NCI-H2227 (cell line): ENCODE data around the gene ABLIM1.

ENCODE experiments used
- DNase-seq: peaks from one replicate; lab custom pipeline; 2025; ENCODE audit not compliant: unreplicated experiment; lab: John Stamatoyannopoulos, UW

The ABLIM1 gene

DNA sequence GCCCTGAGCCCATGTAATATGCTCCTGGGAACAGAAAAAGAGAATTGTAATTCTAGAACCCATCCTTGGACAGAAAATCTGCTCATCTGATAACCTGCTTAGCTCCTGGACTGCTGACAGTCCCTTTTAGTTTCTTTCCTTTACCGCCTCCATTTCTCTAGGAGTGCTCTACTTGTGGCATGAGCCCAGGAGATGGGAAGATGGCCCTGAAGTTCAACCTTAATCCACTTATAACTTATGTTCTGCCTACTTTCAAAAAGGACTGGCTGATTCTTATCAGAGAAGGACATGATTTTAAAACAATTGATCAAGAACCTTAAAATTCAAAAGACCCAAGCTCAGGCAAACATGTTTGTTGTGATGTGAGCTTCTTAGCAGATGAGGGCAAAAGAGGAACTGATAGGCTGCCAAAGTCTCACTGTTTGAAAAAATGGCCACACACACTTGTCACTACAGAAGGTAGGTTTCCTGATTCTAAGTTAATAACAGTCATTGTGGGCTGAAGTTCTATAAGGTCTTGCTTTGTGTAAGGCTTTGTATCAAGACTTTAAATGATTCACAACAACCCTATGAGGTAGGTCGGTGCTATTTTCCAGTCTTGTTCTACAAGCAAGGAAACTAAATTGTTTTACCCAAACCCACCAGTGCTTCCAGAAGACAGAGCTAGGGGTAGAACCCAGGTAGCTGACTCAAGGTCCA, 159.5 kb downstream of the ABLIM1 start:
- no peak for DNase-seq

DNA sequence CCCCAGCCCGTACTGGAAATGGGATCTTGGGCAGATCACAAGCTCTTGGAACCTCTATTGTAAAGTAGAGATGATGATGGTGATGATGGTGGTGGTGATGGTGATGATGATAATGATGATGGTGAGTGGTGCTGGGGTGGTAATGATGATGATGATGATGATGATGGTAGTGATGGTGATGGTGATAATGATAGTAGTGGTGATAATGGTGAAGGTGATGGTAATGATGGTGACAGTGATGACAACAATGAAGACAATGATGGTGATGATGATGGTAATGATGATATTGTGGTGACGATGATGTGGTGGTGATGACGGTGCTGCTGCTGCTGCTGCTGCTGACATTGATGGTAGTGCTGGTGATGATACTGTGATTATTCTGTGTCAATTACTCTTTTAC, 162.8 kb downstream of the ABLIM1 start:
- DNase-seq = no peak

DNA sequence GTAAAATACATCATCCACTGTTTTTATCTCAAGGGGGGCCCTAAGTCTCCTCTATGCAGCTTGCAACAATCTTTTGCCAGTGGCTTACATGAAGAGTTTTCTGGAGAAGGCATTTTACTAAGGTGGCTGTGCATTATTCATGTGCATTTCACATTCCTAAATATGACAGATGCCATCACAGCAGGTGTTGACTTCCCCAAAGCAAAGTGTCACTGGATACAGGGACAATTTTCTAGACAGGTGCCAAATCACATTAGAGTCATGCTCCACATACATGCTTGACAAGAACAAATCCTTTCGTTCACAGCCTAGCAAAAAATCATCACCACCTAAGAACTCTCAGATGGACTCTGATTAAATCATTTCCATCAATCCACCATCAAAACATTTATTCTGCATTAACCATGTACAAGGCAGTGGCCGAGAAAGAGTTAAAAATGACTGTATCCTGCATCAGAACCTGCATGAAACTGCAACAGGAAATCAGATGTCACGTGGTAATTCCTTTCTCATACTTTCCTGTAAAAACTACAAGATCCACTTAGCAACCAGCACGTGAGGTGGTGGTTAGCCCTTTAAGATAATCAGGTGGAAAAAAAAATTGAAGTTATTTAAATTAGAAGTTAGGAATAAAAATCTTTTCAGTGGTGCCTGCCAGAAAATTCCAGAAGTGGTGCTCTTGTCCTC, 165.6 kb downstream of the ABLIM1 start:
- no peak for DNase-seq

DNA sequence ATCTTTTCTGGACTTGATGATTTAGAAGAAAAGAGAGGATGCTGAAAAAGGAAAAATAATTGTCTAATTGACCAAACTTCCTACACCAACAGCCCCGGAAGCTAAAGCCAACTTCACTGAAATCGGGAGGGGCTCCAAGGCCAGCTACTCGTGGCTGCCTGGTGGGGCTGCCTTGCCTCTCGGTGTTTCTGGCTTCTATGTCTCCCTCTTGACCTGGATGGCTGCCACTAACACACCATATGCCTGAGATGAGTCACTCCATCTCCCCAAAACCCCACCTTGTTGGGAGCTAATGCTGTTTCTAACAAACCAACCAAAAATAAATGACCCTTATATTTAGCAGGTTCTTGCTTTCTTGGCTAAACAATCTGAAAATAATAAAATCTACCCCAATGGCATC, 166.1 kb downstream of the ABLIM1 start:
- DNase-seq = no peak

DNA sequence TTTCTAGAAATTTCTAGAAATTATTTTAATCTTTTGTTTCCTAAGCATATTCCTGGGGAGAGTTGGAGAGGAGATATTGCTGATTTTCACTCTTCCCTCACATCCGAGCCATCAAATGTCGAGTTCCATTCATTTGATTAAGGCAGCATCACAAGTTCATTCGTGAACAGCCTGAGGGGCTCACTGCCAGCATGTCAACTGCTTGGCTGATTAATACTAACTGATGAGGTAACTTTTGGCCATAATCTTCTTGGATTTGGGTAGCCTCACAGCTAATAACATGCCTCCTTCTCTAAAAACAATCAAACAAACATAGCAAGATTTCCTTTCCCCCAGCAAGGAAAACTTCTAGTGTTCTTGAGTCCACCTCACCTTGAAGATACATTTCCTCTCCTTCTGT, 166.7 kb downstream of the ABLIM1 start:
- no peak for DNase-seq

DNA sequence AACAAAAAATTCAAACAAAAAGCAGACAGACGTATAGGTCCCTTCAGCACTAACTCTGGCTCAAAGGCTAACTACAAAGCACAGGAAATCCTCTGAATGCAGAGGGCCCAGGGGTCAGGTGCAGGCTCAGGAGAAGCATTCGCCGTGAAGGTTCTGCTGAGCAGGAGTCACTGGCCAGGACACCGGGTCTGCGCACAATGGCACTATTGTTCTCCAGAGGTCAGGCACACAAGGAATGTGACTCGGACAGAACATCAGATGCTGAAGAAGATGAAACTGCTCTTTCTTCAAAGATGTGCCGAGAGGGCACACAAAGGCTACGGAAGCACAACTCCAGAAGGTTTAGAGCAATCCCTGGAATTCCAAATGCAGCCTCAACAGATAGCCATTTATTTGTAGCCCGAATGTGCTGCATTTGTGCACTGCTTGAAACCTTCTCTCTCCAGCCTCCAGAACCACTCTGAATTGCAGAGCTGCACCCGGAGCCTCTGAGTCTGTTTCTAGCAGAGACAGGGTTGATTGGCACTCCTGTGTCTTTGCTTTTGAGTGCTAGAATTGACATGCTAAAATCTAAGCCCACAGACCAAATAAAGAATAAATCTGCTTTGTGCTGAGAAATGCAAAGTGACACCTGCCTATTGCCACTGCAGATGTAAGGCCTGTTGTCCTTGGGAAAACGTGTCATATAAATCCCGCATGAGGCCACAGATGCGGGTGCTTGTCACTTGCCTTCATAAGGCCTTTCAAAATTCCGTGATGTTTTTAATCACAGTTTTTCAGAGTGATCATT, 168.4 kb downstream of the ABLIM1 start:
- no peak for DNase-seq

DNA sequence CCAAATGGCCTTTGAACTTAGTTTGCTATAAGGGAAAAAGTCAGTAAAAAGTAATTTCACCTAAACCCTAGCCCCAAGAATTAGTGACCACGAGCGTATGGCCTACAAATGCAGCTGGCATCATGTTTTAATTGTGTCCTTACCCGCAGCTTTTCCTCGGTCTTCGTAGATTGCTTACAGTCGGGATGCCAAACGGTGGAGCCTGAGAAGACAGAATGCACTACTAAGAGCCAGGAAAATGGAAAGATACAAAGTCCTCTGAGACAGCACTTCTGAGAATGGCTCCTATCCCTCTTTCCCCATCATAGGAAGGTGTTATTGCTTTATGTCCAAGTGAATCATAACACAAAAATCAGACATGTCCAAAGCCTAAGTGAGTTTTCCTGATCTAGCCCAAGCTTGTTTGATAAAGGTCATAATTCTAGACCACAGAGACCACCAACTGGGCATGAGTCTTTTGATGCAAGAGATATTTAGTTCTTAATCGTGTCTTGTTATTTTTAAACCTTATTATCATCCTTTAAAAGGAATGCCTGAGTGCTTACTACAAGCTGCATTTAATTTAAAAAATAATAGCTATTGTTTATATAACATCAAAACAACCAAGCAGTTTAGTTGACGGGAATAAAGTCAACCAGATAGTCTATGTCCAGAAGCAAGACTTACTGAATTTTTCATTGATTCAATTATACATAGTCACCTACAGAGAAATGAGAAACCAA, 170.1 kb downstream of the ABLIM1 start:
- no peak for DNase-seq

DNA sequence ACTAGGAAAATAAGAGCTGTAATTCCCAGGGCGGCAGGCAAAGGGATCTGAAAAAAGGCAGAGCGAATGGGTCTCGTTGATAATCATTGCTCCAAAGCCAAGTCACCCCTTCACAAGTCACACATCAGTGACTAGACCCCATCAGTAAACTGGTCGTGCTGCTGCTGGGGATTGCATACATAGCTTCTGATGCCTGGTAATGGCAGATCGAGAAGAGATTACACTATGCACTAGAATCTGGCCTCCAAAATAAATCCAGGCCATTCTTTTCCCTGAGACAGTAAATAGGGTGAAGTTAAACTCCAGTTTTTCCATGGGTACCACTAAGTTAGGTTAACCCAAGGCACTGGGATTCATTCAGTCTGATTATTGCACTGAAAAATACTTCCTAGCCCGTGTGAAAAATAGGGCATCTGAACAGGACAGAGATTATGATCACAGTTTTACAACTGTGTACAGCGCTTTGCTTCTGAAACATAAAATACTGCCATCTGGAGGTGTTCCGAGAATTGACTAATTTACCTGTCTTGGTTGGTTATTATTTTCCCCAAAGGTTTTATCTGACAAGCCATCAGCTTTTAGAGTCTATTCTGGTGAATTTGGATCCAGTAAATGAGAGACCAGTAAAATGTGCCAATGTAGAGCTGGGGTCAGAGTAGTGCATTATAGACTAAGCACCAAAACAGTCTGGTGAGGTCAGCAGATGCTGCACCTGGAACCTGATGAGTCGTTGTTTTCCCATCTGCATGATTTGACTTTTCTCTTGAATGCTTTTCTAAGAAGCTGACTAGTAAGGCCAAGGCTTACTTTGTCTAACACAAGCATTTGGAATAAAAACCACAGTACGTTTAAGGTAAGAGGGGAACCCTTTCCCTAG, 170.9 kb downstream of the ABLIM1 start:
- no peak for DNase-seq

DNA sequence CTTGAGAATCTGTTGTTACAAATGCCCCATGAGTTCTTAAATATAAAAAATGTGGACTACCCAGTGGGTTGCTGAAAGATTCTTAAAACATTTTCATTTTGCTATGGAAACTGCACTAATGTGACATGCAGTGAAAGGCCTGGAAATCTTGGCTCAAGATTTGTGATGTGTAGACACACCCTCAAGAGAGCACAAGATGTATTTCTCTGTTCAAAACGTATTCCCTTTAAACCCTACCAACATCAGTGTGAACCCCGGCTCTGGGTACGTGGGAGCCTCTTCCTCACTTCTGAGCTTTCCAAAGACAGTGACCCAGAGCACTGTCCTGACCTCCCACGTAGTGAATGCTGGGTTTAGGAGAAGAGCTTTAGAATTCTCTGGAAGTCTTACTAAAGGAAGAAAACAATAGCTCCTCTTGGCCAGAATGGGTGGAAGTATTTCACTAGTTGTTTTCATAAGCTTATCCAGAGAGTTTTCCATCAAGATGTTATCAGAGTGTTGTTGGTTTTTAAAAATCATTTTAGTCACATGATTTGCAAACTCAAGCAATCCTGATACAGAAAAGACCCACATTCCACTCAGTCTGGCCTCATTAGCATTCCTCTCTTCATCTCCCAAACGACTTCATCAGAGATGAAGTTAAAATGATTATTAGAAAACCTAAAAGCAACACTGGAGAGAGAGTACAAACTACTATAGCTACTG, 172.2 kb downstream of the ABLIM1 start:
- DNase-seq = no peak

DNA sequence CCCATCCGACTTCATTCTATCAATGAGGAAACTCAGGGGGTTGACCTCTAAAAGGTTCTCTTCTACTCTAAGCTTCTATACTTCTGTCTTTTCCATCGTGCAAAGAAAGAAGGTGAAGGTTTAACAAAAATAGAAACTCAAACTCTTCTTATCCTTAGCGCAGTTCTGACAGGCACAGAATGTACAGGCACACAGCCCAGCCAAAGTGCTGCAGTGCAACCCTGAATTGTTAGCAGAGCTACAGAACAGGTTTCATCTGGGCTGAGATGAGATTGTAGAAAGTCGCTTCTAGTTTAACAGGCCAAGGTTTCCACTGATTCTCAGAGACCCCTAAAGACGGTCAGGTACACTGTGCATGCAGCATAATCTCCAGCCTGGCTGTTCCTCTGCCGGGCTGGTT, 174.5 kb downstream of the ABLIM1 start:
- DNase-seq = no peak

DNA sequence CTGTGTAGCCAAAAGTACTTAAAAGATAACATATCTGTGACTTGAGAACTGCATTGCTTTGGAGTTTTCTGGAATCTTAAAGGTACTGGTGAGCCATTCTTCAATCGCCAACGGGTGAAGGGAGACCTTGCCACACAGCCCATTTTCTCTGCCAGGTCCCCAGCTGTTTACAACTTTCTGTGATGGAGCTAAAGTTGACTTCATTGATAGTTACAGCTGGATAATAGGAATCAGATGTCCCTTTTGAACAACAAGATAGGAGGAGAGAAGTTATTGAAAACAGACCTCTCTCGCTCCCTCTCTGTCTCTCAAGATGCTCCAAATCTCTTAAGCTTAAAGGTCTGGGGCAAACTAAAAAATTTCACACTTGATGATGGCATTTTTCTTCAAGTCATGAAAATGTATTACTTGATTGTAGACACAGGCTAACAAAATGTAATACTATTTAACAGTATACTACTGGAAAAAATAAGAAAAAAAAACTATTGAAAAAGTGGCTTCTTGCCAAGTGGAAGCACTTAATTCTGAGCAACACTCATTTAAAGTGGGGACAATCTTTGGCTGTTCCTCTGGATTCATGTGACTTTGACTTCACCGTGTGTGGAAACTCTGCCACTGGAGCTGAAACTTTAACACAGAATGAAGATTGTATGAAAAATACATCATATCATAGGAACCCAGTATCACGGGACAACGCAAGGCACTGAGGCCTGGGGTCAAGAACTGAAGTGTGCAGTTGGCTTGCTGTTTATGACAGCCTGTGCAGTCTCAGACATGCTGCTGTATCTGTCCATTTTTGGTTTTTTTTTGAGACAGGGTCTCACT, 175.4 kb downstream of the ABLIM1 start:
- no peak for DNase-seq

DNA sequence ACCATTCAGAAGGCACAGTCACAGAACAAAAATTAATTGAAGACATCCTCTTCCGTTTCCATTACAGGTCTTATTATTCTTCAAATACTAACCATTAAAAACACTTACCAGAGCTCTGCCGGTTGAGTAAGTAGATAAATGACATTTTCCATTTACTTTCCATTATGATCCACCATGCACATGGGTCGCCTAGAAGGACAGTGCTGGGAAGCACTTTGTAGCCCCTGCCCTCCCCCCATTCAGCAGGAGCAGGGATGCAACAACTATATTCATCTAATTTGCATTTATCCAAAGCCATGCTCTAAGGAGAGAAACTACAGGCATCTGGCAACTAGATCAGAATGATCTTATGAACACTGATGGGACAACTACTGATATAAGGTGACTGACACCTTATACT, 177.0 kb downstream of the ABLIM1 start:
- no peak for DNase-seq

DNA sequence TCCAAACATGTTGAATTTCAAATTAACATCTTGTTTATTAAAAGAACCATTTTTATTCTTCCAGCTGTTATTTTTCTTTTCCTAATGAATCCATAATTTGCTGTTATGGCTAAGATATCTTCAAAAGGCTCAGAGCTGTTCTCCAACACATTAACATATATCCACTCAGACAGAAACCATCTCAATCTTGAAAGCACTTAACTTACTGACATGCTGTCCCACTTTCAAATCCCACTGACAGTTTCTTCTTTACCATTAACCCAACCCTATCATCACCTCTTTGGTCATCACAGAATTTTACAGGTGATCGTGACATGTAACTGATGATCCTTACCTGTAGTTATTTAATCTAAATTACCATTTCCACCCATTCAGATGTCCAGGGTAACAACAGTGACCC, 178.2 kb downstream of the ABLIM1 start:
- no peak for DNase-seq

DNA sequence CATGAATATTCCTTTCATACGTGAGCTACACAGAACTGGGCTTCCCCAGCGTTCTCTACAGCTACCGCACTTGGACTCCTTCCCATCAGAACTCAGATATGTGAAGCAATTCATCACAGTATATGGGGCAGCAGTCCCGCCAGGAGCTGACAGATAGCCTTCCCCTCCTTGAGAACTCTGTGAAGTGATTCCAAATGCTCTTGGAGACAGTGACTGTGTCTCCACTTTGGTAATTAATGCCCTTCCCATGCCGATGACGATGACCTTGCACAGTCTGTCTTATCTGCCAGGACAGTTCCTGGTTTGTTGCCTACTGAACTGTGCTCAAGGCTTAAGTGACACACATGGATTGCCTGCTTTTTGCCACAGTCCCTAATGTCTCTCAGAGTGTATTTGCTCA, 178.8 kb downstream of the ABLIM1 start:
- DNase-seq = no peak

DNA sequence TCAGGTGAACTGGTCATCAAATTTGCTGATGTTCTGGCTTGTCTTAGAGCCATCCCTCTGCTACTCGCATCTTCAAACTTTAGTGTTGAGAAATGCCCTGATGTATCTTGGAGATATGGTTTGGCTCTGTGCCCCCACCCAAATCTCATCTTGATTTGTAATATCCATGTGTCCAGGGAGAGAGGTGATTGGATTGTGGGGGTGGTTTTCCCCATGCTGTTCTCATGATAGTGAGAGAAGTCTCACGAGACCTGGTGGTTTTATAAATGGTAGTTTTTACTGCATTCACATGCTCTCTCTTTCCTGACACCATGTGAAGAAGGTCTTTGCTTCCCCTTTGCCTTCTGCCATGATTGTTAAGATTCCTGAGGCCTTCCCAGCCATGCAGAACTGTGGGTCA, 179.8 kb downstream of the ABLIM1 start:
- no peak for DNase-seq

DNA sequence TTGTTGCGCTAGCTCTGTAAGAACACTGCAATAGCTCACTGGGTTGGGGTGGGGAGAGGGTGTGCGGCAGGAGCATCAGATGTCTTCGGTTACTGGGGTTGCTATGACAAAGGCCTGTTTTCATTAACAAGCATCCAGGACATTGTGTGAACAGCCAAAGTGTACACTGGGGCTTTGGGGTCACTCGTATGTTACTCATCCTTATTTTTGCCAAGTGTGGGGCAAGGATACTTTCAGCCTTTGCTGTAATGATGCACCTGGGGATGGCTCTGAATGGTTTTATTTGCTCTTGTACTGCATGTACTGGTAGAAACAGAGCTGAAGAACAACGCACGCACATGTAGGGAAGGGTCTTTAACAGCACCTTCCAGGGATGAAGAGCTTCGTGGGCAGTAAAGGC, 180.8 kb downstream of the ABLIM1 start:
- no peak for DNase-seq

DNA sequence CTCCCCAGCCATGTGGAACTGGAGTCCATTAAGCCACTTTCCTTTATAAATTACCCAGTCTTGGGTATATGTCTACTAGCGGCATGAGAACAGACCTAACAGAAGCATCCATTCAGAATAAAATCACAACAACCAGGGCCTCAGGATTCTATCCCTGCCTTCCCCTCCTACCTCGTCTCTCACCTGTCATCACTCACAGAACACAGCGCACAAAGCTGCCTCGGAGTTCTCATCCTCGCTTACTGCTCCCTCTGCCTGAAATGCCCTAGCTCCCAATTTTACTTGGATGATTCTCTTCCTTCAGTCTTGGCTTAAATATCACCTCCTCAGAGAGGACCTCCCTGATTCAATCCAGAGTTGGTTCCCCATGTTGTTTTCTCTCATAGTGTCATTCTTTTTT, 183.1 kb downstream of the ABLIM1 start:
- no peak for DNase-seq

DNA sequence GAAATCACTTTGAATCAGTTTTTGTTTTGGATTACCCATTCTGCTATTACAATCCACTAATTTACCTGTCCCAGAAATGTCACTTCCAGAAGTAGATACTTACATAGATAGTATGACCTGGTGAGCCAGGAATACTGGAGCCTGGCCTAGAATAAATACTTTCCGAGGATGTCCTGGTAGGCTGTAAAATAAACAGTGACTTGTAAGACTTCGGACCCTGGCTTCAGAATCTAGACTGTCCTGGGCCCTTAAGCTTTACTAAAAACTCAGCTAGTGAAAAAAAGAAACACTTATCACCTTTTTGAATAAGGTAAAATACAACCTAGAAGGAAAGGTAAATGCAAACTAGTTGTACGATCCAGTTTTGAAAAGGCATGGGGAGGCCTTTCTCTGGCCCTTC, 184.3 kb downstream of the ABLIM1 start:
- no peak for DNase-seq

DNA sequence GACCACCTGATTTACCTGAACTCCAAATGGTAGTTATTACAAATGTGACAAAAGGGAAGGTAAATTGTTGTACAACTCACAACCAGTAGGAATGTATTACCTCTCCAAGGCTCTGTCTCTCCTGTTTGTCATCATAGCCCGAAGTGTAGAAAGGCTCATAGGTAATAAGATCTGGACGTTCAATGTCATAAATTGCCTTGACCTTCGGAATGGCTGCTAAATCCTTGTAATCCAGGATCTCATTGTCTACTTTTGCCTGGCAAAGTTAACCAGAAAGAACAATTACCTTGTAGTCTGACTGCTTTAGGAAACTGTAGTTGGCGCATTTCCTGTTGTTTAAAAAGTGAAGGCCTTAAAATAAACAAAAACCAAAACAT, 185.2 kb downstream of the ABLIM1 start:
- DNase-seq = no peak
